Loucy (cell line): ENCODE results near the gene NTN5.

Source experiments
- H2AFZ ChIP-seq: fragments of 200-600 bp; sonication (generic); 2 replicates; pipeline ENCODE4 v1.6.0; 2016; ENCODE audit warnings: antibody characterized with exemption, mild to moderate bottlenecking, low read length, moderate library complexity
- H3F3A ChIP-seq: fragments of 200-600 bp; 2 replicates; pipeline ENCODE4 v1.6.0; 2016; ENCODE audit warnings: antibody characterized with exemption, low read depth, mild to moderate bottlenecking
- H3K27me3 ChIP-seq: fragments of 200-600 bp; sonication (generic); 2 replicates; pipeline ENCODE4 v1.6.1; 2014; ENCODE audit warnings: low read length, mild to moderate bottlenecking; ENCODE audit not compliant: insufficient read depth, poor library complexity, severe bottlenecking
- H3K36me3 ChIP-seq: fragments of 200-600 bp; sonication (generic); 2 replicates; pipeline ENCODE4 v1.6.1; 2016; ENCODE audit warnings: low read length; ENCODE audit not compliant: insufficient read depth
- H3K4me1 ChIP-seq: fragments of 200-600 bp; sonication (generic); 2 replicates; pipeline ENCODE4 v1.5.1; 2014; ENCODE audit warnings: low read length, mild to moderate bottlenecking; ENCODE audit not compliant: insufficient read depth, poor library complexity, severe bottlenecking
- H3K4me2 ChIP-seq: fragments of 200-600 bp; sonication (generic); 2 replicates; pipeline ENCODE4 v1.6.0; 2014; ENCODE audit warnings: antibody characterized with exemption, low read length, low read depth, mild to moderate bottlenecking; ENCODE audit not compliant: poor library complexity, severe bottlenecking
- H3K4me3 ChIP-seq: fragments of 200-600 bp; sonication (generic); 2 replicates; pipeline ENCODE4 v1.5.1; 2014; ENCODE audit warnings: low read length, mild to moderate bottlenecking, mixed read lengths; ENCODE audit not compliant: poor library complexity, severe bottlenecking
- H3K79me2 ChIP-seq: fragments of 200-600 bp; sonication (generic); 2 replicates; pipeline ENCODE4 v1.6.1; 2014; ENCODE audit warnings: low read length; ENCODE audit not compliant: insufficient read depth
- H3K9ac ChIP-seq: fragments of 200-600 bp; sonication (generic); 2 replicates; pipeline ENCODE4 v1.6.0; 2014; ENCODE audit warnings: mild to moderate bottlenecking, low read depth, low read length, moderate library complexity; ENCODE audit not compliant: poor library complexity, severe bottlenecking
- H3K9me2 ChIP-seq: fragments of 200-600 bp; sonication (generic); replicated peaks from 2 replicates; pipeline ENCODE4 v1.6.1; 2016; ENCODE audit warnings: low read depth, low read length, mixed read lengths
- H3K9me3 ChIP-seq: fragments of 200-600 bp; sonication (generic); 2 replicates; pipeline ENCODE4 v1.6.1; 2014; ENCODE audit warnings: mild to moderate bottlenecking, antibody characterized with exemption, low read length, low read depth; ENCODE audit not compliant: insufficient read depth
- H4K20me1 ChIP-seq: fragments of 200-600 bp; sonication (generic); 2 replicates; pipeline ENCODE4 v1.6.0; 2014; ENCODE audit warnings: antibody characterized with exemption, low read length, mild to moderate bottlenecking; ENCODE audit not compliant: insufficient read depth, poor library complexity, severe bottlenecking
- CTCF ChIP-seq: fragments of 200-600 bp; sonication (generic); conservative IDR thresholded peaks from 2 replicates; pipeline ENCODE4 v1.5.1; 2014; ENCODE audit warnings: mild to moderate bottlenecking, antibody characterized with exemption, low read length
- EZH2phosphoT487 ChIP-seq: fragments of 200-600 bp; IDR thresholded peaks from 2 replicates; pipeline ENCODE4 v1.6.1; 2018; ENCODE audit warnings: antibody characterized with exemption, mild to moderate bottlenecking, moderate library complexity, borderline replicate concordance

NTN5 gene

GRCh38 chr19:48613024-48613851, 59.6 kb downstream of the NTN5 start:
- TF ChIP-seq CTCF (no peak), EZH2phosphoT487 (no peak)
- Histone ChIP-seq H3K9me2 (no peaks in the 10 kb centered on the region), H3K4me2 (no peak overlapping the region), H3K27me3 (peaks cover under 1% of the 10 kb centered on the region), H3K9ac (no peak overlapping the region), H3K9me3 (no peaks in the 10 kb centered on the region), H3F3A (no peaks in the 10 kb centered on the region), H3K4me1 (peaks cover 18% of the 10 kb centered on the region), H4K20me1 (peaks cover 39% of the 10 kb centered on the region), H3K36me3 (peaks cover 33% of the 10 kb centered on the region; the same call in 1 of the 2 replicates), H3K79me2 (peaks cover 35% of the 10 kb centered on the region), H3K4me3 (no peak overlapping the region), H2AFZ (no peak overlapping the region)

- Histone ChIP-seq H3K9me2 (no peaks in the 10 kb centered on the region), H4K20me1 (peaks cover 25% of the 10 kb centered on the region), H3K79me2 (peaks cover 21% of the 10 kb centered on the region), H3K4me2 (no peak overlapping the region), H3F3A (no peaks in the 10 kb centered on the region), H3K4me1 (peaks cover 5% of the 10 kb centered on the region), H3K36me3 (peaks cover 24% of the 10 kb centered on the region; the same call in 1 of the 2 replicates), H3K9ac (no peak overlapping the region), H2AFZ (no peak overlapping the region), H3K9me3 (no peaks in the 10 kb centered on the region), H3K4me3 (no peak overlapping the region), H3K27me3 (no peaks in the 10 kb centered on the region)
- TF ChIP-seq EZH2phosphoT487 (no peak), CTCF (no peak)
Measured at GRCh38 chr19:48611872-48612271, 60.9 kb downstream of the NTN5 start.
